CD4-positive, alpha-beta T cell treated with Interleukin-6 for 4 hours (primary cell): ENCODE results near the gene LDLRAD3.

ENCODE experiments used
- DNase-seq: peaks from one replicate; pipeline ENCODE4 v3.0.0-alpha.2; 2020; ENCODE audit warnings: mixed read lengths

The LDLRAD3 gene

DNA sequence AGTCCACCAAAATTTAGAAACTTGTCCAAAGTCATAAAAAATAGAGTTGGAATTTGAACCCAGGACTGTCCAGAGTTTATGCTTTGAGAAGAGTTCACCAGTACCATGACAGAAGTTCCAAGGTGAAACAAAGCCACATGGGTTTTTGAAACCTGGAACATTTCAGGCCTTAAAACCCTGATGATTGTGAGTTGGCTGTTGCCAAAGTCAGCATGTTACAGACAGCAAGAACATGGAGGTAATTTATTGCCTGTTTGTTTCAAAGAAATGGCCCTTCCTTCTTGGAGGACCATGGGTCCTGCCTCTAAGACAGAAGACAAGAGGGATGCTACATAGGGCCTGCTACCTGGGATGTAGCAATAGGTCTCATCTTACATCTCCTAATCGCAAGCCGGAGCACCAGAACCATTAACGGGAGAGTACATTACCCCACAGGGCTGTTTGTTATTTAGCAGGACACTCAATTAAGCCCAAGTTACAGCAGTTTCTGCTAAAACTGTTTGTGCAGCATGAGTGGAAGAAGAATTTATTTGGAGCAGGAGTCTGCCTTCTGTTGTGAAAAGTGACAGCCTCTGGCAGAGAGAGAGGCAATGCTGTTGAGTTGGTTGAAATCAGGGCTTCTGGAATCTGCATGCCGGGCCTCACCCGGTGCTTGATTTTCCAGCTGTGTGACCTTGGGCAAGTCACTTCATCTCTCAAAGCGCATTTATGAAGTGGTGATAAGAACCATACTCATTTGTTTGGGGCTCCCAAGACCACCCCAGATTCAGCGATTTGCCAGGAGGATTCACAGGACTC lies 136.2 kb downstream of the LDLRAD3 start:
- no peak for DNase-seq

DNA sequence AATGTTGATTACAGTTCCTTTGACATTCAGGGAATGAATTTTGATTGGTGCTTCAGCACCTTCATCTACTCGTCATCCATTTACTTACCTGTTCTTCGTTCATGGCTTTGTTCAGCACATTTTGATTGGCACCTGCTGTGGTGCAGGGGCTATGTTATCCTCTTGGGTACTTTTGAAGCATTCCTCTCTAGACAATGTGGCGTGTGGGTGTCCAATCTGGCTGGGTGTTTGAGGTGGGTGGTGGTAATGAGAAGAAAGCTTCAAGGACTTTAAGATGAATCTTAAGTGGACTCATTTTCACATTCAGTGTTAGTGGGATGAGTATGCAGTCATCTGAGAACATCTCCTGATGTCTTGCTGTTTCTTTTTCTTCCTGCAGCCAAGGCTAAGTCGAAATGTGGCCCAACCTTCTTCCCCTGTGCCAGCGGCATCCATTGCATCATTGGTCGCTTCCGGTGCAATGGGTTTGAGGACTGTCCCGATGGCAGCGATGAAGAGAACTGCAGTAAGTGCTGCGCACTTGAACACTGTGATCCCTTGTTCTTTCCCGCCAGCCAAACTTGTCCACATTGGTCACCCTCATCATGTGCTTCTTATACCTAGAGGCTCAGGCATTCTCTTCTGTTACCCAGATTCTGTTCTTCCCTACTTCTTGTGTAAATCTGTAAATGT lies 137.5 kb downstream of the LDLRAD3 start:
- DNase-seq, result no peak

DNA sequence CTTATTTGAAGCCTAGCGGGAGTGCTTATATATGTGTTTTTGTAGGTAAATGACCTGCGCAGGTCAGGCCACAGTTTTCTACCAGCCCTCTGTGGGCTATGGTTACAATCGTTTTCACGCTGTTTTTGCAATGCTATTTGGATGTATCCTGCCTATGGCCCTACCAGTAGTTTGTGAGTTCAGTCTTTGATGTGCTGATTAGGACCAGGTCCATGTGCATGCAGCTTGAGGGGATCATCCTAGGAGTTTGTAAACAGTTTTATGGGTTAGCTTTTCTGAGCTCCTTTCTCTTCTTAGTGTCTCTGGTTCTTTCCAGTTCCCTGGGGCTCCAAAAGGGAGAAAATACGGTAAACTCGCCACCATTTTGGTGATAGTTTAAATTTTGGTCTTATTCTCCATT lies 142.5 kb downstream of the LDLRAD3 start:
- DNase-seq, result no peak

DNA sequence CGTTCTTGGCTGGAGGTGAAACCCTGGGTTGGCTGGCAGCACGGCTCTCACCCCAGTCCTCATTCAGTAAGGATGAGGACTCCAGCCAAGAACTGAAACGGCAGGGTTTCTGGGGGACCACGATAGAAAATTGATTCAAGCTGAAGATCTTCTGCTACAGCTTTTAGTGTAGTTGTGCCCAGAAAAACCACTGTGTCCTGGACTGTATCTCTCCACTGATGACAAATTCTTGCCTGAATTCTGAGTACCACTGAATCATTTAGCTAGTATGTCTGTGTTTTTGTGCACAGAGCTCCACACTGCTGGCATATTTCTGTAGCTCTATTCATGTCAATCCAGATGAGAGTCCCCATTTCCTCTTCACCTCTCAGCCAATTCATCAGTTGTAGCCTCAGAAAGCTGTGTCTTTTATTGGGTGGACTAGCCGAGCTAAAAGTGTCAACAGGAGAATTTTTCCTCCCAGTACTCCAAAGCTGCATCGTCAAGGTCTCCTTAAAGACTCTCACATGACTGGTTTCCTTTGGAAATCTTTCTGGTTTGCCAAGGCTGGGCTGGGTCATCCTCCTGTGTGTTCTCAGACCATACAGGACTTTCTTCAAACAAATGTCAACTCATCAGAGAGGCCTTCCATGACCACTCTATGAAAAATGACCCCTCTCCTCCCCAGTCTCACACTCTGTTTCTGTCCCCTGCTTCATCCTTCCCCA lies 144.6 kb downstream of the LDLRAD3 start:
- DNase-seq, result no peak

DNA sequence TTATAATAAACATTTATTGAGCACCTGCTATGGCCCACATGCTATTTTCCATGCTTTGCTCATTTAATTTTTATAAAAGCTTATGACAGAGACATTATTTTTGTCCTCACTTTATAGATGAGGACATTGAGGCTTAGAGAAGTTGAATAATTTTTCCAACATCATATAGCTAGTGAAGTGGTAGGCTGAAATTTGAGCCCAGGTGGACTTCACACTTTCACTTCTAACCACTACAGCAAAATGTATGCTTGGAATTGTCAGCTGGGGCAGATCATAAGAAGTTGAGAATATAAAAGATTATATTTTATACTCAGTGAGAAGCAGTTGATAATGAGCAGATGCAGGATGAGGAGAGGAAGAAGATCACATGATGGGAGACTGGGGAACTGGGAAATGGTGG lies 146.1 kb downstream of the LDLRAD3 start:
- no peak for DNase-seq

DNA sequence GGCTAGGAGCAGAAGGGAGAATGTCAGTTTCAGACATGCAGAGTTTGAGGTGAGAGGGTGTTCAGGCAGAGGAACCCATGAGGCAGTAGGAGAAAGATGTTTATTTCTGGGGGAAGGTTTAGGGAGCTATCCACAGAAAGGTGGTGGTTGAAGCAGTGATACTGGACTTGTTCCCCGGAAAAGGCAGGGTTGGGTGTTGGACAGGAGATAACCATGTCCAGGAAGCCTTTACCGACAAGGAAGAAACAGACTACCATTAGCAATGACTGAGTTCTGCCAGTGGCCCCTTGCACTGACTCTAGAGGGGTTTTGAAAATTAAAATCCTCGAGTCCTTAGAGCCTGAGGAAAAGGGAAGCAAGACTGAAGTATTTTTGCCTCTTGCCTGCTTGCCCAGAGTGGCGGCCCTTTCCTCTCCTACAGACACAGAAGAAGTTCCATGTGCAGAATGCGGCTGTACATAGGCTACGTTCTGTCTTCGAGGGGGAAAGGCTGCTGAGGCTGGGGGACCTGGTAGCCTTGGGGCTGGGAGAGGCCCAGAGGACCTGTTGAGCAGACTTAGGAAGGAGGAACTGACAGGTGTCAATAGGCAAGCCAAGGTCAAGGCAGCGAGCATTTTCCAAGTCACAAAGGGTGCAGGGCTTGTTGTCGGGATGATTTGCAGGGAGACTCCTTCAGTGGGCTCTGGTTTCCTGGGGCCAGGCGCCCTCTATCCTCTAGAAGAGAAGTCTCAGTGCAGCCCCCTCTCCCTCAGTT lies 146.7 kb downstream of the LDLRAD3 start:
- DNase-seq, result no peak

DNA sequence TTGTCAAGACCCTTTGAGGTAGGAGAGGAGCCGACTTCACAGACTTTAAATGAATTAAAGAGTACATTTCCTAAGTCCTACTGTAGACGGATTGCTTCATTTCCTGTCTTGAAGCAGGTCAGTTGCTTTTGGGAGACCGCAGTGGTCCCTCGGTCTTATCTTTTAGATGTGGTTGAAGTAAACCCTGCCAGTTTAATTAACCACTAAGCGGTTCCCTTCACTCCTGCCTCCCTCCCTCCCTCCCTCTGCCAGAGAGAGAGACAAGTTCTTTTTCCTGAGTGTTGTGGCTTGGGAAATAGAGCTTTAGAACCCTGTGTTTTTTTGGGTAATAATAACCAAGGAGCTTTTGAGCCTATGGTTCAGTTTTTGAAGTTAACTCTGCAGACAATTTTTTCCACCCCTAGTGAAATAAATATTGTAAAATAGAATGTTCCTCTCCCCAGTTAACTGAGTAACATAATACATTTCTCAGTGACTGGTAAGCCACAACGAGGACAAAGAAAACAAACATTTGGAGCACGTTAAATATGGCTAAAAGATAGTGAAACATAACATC lies 147.5 kb downstream of the LDLRAD3 start:
- no peak for DNase-seq

DNA sequence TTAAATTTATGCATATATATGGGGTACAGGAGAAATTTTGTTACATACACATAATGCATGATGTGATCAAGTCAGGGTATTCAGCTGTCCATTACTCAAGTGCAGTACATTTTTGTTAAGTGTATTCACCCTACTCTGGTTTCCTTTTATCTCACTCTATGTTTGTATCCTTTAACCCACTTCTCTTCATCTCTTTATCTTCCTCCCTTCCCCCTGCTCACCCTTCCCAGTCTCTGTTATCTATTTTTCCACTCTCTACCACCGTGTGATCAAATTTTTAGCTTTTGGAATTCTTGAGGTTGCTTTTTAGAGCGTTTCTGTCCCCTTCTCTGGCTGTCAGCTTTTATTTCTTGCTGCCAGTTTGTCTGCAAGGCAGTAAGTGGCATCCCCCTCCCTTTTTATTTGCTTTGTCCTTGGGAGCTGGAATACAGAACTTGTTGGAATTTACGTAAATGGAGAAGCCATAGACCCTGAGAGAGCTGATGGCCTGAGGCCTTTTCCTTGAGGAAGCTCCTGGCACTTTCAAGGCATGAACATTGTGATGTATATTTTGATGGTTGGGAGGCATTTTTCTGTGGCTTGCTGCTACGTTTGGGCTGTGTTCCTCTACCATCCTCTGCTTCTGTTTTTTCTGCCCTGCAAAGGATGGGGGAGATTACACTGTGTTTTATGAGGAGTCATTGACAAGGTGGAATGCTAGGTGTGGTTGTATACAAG lies 148.6 kb downstream of the LDLRAD3 start:
- no peak for DNase-seq

DNA sequence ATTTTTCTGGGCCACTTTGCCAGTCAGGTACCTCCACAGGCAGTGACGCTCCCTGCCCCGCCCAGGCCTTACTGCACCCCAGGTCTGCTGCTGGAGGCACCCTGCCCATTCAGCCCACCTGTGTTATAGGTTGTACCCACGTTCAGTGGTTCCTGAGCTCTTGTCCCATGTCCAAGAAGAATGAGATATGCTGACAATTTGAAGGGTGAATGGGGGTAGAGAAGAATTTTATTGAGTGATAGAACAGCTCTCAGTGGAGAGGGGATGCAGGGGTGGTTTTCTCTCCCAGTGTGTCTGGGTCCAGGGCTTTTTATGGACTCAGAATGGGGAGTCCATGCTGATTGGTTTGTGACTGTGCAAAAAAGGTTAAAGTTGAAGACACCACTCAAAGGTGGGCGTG lies 149.7 kb downstream of the LDLRAD3 start:
- DNase-seq, result no peak

DNA sequence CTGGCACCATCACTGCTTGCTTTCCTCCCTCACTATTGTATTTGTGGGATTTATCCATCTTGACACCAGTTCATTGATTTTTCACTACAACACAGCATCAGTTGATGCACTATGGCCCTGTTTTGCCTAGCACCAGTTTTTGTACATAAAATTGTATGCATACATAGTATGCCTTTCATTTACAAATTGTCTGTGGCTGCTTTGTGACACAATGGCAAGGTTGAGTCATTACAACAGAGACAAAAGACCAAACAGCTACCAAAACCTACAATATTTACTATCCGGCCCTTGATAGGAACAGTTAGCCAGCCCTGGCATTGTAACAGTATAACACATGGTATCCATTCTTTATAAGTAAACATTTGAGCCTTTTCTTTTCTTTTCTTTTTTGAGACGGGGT lies 150.3 kb downstream of the LDLRAD3 start:
- no peak for DNase-seq

DNA sequence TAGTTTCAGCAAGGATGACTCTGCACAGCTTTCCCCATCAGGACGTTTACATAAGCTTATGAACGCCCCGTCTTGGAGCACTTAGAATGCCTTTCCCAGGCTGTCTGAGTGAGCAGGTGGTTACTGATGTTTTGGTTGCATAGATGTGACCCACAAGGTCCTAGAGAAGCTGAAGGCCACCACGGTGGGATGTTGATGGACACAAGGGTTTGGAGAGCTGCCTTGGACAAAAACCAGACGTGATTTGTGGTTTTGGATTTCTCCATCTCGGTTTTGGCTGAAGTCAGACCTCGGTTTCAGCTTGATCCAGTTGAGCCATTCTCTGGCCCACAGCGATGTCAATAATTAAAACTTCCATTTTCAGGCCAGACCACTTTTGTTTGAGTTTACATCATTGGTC lies 151.9 kb downstream of the LDLRAD3 start:
- DNase-seq, result no peak

DNA sequence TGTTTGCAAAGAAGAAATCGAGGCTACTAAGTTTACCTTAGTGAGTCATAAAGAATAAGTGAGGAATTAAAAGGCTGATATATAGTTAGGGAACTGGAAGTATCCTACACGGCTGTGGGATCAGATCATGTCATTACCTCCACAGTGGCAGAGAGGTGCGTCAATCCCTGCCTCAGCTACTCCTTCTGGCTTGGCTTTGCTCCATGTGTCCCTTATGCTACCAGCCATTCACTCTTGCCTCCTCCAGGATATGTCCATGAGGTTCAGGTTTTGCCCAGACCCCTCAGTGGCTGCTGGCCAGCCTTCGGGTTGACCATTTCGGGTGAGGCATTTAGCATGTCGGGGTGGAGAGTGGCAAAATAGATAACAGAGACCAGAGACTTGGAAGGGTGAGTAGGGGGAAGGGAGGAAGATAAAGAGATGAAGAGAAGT lies 153.4 kb downstream of the LDLRAD3 start:
- DNase-seq, result no peak

DNA sequence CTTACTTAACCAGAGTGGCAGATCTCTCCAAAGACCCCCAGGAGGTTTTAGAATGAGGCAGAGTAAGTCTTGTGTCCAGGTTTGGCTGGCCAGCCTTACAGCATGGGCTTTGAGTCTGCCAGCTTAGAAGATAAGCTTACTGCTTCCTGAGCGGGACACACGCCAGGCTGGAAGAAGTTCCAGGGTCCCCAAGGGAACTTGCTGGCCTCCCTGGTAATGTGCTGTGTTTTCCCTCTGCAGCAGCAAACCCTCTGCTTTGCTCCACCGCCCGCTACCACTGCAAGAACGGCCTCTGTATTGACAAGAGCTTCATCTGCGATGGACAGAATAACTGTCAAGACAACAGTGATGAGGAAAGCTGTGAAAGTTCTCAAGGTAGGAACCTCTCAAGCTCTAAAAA lies 154.2 kb downstream of the LDLRAD3 start:
- DNase-seq, result no peak

DNA sequence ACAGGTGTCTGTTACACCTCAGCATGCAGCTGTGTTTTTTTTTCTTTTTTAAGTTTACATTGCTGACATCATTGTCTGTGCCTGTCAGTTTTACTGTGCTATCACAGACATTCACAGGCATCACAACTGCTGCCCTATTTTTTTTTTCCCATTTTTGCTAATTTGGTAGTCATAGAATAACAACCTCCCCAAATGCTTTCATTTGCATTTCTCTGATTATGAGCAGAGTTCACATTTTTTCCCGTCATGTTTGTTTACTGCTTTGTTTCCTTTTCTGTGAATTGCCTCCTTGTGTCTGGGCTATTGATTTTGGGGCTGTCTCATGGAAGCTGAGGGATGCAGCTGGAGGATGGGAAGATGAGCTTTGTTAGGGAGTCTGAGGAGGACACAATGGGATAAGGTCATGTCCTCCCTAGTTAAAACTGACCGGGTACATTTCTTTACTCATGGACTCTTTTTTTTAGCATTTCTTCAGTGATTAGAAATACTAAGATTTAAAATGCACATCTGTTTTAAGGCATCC lies 155.1 kb downstream of the LDLRAD3 start:
- no peak for DNase-seq

DNA sequence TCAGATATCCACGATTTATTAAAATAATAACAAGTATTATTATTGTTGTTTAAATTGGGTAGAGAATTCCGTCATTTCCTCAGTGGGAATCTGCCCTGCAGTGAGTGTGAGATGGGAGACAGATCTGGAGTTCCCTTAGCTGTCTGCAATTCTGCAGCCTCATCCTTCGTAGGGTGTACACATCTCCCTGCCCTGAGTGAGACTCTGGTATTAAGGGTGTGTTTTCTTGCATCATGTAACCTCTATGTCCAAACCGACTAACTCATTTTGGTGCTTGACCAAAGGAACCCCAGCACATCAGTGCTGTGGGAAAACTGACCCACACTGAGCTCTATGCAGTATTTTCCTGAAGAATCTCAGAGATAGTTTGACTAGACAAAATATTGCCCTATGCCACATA lies 157.6 kb downstream of the LDLRAD3 start:
- DNase-seq, result no peak

DNA sequence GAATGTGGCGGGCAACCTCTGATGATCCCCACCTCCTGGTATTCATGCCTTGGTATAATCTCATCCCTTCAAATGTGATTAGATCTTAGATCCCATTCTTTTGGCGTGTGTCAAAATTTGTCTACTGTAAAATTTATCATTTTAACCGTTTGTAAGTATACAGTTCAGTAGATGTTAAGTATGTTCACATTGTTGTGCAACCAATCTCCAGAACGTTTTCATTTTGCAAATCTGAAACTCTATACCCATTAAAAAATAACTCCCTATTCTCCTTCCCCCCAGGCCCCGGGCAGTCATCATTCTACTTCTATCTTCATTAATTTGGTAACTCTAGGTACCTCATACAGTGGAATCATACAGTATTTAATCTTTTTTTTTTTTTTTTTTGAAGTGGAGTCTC lies 159.0 kb downstream of the LDLRAD3 start:
- DNase-seq, result no peak

DNA sequence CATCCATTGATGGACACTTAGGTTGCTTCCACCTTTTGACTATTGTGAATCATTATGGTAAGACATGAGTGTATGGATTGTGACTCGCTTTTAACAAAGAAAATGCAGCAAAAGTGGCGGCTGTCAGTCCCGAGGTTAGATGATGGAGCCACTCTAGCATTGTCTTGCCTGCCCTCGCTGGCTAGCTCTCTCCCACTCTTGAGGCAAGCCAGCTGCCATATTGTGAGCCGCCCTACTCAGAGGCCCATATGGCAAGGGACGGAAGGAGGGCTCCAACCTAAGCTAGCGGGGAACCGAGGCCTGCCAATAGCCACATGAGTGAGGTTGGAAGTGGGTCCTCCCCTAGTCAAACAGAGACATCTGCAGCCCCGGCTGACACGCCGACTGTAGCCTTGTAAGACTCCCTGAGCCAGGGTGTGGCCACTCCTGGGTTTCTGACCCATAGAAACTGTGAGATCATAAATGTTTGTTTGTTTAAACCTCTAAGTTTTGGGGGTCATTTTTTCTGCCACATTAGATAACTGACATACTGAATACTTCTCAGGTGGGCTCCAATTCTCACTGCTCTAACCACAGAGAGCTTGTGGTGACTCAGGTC lies 160.2 kb downstream of the LDLRAD3 start:
- DNase-seq, result no peak

DNA sequence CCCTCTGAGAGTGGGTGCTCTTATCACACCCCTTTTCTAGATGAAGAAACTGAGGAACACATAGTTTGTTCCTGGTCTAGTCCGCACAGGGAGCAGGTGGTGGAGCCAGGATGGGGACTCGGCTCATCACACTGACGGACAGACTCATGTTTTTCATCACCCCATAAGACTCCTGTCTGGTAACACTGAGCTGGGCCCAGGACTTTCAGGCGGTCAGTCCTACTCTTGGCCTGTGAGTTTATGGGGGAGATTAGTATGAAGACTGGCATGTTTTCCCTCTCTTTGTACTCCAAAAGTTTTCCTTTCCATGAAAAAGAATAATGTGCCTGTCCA lies 160.8 kb downstream of the LDLRAD3 start:
- no peak for DNase-seq

DNA sequence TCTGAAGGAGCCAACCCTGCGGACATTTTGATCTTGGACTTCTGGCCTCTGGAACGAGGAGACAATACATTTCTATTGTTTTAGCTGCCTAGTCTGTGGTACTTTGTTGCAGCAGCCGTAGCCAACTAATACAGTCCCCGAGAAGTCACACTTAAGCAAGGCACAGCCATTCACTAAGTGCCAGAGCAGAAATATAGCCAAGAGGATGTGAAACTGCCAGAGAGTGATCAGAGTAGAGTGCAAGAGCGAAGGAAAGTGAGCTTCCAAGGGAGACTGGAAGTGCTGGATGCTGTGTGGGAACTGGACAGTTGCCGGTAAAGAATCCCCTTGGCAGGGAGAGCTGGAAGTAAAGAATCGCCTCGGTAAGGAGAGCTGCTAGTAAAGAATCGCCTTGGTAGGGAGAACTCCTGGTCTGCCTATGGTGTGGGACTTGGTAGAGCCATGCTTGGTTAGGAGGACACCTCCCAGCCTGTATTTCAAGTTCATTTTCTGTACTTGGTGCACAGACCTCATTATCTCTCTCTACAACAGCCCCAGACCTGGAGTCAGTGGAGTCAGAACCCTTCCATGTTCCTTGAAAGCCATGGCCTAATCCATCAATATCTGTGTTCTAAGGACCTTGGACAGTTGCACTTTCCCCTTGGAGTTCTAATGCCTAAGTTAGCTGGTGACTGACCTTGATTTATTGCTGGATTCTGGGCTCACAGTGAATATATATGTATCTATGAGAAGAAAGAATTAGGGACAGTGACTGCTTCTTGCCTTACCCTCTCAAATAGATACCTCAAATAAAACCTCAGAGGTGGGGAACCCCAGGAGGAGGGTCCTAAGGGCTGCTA lies 162.1 kb downstream of the LDLRAD3 start:
- no peak for DNase-seq

DNA sequence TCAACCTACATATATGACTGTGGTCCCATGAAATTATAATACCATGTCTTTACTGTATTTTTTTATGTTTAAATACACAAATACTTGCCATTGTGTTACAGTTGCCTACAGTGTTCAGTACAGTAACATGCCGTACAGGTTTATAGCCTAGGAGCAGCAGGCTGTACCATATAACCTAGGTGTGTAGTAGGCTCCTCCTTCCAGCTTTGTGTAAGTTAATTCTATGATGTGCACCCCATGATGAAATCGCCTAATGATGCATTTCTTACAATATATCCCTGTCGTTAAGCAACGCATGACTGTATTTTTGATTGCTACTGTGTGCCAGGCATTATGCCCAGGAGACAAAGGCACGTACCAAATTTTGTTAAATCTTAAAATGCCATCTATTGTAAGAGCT lies 163.7 kb downstream of the LDLRAD3 start:
- no peak for DNase-seq
